Hypothalamus (tissue), 51 donors: ENCODE data around the gene MIAT.

Experiments used
- DNase-seq, 51 donors: peaks; one replicate each; lab custom pipeline; 2025; lab: John Stamatoyannopoulos, UW

Gene MIAT

GRCh38 chr22:26665813-26666231 lies 8.4 kb downstream of the MIAT start:
- no peak for DNase-seq

- DNase-seq, result no peak
Observed at GRCh38 chr22:26667140-26667539, 9.8 kb downstream of the MIAT start.

- no peak for DNase-seq
Observed at GRCh38 chr22:26669060-26669481, 11.7 kb downstream of the MIAT start.

- DNase-seq, result no peak
Observed at GRCh38 chr22:26670459-26670858, 13.1 kb downstream of the MIAT start.

GRCh38 chr22:26671317-26672059 lies 14.1 kb downstream of the MIAT start:
- DNase-seq, result peak in 2 of 51 donors; percentile 6 to 22

- peak in 1 of 51 donors; percentile 45 for DNase-seq
Observed at GRCh38 chr22:26672060-26672471, 14.7 kb downstream of the MIAT start.

GRCh38 chr22:26672590-26673468 lies 15.4 kb downstream of the MIAT start:
- peak; percentile 48 to 98 (median 83) for DNase-seq

GRCh38 chr22:26673486-26673885 lies 16.1 kb downstream of the MIAT start:
- peak in 1 of 51 donors; percentile 26 for DNase-seq

GRCh38 chr22:26674211-26675190 lies 17.1 kb downstream of the MIAT start:
- no peak for DNase-seq

GRCh38 chr22:26675687-26676268 lies 18.4 kb downstream of the MIAT start:
- no peak for DNase-seq

- no peak for DNase-seq
Observed at GRCh38 chr22:26677217-26677616, 19.8 kb downstream of the MIAT start.

- DNase-seq, result peak in 43 of 51 donors; percentile 7 to 81 (median 51)
Observed at GRCh38 chr22:26679003-26679629, 21.7 kb downstream of the MIAT start.

- no peak for DNase-seq
Observed at GRCh38 chr22:26680485-26680884, 23.1 kb downstream of the MIAT start.

- no peak for DNase-seq
Observed at GRCh38 chr22:26681395-26681821, 24.0 kb downstream of the MIAT start.

GRCh38 chr22:26684168-26684567 lies 26.8 kb downstream of the MIAT start:
- DNase-seq, result no peak

GRCh38 chr22:26685601-26686000 lies 28.2 kb downstream of the MIAT start:
- no peak for DNase-seq

- no peak for DNase-seq
Observed at GRCh38 chr22:26687439-26687838, 30.1 kb downstream of the MIAT start.

- peak in 7 of 51 donors; percentile 17 to 42 (median 31) for DNase-seq
Observed at GRCh38 chr22:26689513-26690301, 32.3 kb downstream of the MIAT start.
